Activated CD8-positive, alpha-beta memory T cell treated with anti-CD3 and anti-CD28 coated beads for 24 hours (primary cell): ENCODE measurements around the gene EEF1B2.
"Not testable (repeated sequence)": the region's sequence is repeated elsewhere in the genome, so short reads cannot be mapped to it uniquely, and the experiment has no call there.

Experiments
- DNase-seq: peaks from one replicate; pipeline ENCODE4 v3.0.0-alpha.2; 2020

EEF1B2 gene

DNA sequence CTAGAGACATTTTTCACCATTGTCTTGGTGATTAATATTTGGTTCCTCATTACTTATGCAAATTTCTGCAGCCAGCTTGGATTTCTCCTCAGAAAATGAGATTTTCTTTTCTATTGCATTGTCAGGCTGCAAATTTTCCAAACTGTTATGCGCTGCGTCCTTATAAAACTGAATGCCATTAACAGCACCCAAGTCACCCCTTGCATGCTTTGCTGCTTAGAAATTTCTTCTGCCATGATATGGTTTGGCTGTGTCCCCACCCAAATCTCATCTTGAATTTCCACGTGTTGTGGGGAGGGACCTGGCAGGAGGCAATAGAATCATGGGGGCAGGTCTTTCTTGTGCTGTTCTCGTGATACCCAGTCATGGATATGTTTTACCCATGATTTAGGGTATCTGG, 8.5 kb downstream of the EEF1B2 start:
- DNase-seq = not testable (repeated sequence)

DNA sequence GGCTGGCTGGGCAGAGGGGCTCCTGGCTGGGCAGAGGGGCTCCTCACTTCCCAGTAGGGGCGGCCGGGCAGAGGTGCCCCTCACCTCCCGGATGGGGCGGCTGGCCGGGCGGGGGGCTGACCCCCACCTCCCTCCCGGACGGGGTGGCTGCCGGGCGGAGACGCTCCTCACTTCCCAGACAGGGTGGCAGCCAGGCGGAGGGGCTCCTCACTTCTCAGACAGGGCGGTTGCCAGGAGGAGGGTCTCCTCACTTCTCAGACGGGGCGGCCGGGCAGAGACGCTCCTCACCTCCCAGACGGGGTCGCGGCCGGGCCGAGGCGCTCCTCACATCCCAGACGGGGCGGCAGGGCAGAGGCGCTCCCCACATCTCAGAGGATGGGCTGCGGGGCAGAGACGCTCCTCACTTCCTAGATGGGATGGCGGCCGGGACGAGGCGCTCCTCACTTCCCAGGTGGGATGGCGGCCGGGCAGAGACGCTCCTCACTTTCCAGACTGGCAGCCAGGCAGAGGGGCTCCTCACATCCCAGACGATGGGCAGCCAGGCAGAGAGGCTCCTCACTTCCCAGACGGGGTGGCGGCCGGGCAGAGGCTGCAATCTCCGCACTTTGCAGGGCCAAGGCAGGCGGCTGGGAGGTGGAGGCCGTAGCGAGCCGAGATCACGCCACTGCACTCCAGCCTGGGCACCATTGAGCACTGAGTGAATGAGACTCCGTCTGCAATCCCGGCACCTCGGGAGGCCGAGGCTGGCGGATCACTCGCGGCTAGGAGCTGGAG, 12.1 kb downstream of the EEF1B2 start:
- not testable (repeated sequence) for DNase-seq

DNA sequence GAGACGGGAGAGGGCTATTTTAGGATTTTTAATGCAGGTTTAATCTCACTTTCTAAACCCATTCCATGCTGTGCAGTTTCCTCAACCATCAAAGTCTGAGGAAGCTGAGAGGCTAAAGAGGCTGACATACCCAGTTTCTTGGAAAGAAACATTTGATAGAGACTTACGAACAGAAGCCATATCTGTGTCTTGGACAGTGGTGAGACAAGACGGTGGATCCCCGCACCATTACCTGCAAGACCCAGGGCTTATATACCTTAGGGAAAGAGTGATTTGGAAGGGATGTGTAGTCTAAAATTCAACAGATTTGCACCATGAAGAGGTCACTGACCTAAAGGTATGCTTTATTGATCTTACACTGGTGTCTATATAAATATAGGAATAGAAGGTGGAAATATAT, 13.5 kb downstream of the EEF1B2 start:
- DNase-seq = no peak

DNA sequence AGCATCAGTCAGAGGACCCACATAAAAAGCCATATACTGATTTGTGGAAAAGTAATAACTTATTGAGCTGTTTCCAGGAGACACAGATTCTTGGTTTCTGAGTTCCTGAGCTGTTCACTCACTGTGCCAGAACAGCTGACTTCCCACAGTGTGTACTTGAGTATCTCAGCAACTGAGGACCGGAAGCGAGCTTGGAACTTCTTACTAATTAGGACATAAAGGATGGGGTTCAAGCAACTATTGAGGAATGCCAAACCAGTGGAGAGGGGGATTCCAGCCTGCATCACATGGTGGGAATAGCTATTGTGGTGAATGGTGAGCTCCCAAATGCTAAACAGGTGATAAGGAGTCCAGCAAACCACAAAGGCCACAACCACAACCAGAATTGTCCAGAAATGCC, 16.4 kb downstream of the EEF1B2 start:
- DNase-seq = no peak

DNA sequence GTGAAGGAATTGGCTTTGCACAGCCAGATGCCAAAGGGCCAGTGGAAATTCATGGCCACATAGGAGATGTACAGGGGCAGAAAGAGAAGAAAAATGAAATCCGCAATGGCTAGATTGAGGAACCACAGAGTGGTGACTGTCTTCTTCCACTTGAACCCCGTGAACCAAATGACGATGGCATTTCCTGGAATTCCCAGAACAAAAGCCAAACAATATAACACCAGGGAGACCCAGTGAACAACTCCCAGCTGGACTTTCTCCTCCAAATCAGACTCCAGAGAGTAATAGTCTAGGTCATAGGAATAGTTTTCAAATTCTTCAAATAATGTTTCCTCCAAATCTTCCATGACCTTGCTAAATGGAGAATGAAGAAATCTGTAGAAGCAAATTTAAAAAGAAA, 17.2 kb downstream of the EEF1B2 start:
- DNase-seq = no peak

- not testable (repeated sequence) for DNase-seq
These were observed 21.8 kb downstream of the EEF1B2 start for GRCh38 chr2:206181526-206181925.

DNA sequence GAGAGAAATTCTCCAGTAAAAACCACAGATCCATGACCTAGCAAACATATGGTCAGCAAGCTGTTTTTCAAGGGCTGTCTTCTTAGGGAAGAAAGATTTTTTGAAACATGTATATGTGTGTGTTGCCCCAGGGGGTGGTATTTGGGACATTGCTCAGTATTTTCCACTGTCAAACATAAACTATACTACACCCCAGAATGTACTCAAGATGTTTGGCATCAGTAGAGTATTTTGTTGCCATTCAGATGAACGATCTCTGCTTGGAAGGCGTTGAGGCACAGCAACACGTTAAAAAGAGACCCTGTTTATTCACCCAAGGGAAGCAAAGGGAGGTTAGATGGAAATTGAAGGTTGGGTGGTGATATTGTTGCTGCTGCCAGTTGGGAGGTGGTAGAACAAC, 30.0 kb downstream of the EEF1B2 start:
- no peak for DNase-seq

DNA sequence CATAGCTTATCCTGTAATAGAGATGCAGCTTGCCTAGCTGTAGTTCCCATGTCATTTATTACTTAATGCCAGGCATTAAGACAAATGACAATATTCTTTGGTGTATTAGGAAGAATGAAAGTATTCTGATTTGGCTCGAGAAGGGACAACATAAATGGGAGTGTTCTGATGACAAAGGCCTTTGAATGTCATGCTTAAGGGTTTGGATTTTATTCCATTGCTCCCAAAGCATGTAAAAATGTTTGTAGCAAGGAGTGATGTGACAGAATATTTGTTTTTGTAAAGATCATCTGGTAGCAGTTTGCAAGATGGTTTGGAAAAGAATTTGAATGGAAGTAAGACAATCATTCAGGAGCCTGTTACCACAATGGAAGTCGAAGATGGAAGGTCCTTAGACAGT, 30.4 kb downstream of the EEF1B2 start:
- DNase-seq = no peak

DNA sequence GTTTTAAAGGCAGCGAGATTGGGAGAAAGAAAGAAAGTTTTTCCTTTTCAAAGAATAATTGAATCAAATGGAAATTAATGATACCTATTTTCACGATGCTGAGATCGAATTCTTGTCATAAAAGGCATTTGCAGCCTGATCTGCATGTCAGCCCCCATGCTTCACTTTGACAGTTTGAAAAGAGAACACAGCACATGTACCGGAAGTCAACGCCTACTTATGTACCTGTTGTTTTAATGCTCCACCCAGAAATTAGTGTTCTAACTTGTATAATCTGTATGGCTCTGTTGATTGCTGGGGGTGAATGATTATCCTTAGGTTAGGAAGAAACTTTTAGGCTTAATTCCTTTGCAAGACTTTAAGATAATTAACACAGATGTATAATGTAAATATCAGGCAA, 31.0 kb downstream of the EEF1B2 start:
- no peak for DNase-seq

GRCh38 chr2:206192157-206192556, 32.5 kb downstream of the EEF1B2 start:
- no peak for DNase-seq

DNA sequence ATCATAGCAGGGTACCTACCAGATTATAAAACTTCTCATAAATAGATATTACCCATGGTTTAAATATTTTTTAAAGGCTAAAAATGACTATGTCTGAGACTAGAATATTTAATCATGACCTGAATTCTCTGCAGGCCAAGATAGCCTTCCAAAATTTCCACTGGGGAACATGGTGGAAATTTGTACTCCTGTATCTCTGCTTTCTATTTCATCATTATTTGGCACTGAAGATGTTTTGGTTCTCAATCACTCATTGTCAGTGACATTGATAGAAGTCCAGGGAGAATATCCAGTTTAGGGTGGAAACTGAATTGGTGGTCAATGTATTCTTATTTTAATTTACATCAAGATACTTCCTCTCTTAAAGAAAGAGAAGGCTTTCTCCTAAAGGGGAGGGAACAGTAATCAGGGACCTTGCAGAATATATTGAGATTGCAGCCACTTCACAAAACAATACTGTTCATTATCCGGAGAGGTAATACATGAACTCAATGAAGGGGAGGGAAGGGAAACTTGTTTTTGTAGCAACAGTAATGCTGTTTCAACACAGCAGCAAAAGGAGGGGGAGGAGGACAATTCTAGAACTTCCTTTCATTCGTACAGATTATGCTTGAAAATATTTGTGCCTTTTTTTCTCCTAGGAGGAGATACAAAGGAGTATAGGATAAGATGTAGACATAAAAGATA, 34.1 kb downstream of the EEF1B2 start:
- DNase-seq = no peak

DNA sequence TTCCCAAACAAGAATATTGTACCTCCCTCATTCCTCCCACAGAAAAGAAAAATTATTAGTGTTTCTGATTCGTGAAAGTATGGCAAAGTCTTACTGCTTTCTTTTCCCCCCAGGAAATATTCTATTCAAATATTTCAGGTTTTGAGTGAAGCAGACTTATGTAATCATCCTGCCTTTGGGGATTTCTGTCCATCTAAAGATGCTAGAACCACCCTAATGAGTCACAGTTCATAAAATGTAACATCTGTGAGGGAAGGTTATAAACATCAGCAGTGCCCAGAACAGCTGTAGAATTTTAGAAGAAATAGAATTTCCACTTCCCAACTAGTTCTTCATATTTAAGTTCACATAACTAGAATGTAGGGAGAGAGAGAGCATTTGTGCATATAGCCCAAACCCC, 39.0 kb downstream of the EEF1B2 start:
- no peak for DNase-seq

GRCh38 chr2:206201075-206201848, 41.6 kb downstream of the EEF1B2 start:
- DNase-seq = no peak

GRCh38 chr2:206202446-206202845, 42.8 kb downstream of the EEF1B2 start:
- no peak for DNase-seq

GRCh38 chr2:206203331-206203730, 43.6 kb downstream of the EEF1B2 start:
- no peak for DNase-seq

- no peak for DNase-seq
These were observed 45.0 kb downstream of the EEF1B2 start for GRCh38 chr2:206204710-206205109.

- DNase-seq = not testable (repeated sequence)
These were observed 47.6 kb downstream of the EEF1B2 start for GRCh38 chr2:206207316-206207715.

- no peak for DNase-seq
These were observed 49.2 kb downstream of the EEF1B2 start for GRCh38 chr2:206208900-206209299.

- DNase-seq = no peak
These were observed 52.1 kb downstream of the EEF1B2 start for GRCh38 chr2:206211657-206212255.
